GM21526 (cell line): ENCODE data around the gene NSMF.
"Not testable (repeated sequence)": the region's sequence is repeated elsewhere in the genome, so short reads cannot be mapped to it uniquely, and the experiment has no call there.

ENCODE experiments used
- ATAC-seq: cut with Tn5 transposase; IDR thresholded peaks from one replicate; pipeline ENCODE4 v1.9.1; 2021; ENCODE audit warnings: moderate library complexity; ENCODE audit not compliant: unreplicated experiment, low FRiP score

The NSMF gene

GRCh38 chr9:137477778-137478612 lies 18.9 kb upstream of the NSMF start:
- no peak for ATAC-seq

- no peak for ATAC-seq
Measured at GRCh38 chr9:137476856-137477255, 17.7 kb upstream of the NSMF start.

GRCh38 chr9:137475666-137476065 lies 16.5 kb upstream of the NSMF start:
- no peak for ATAC-seq

GRCh38 chr9:137474271-137474670 lies 15.1 kb upstream of the NSMF start:
- no peak for ATAC-seq

GRCh38 chr9:137470785-137471184 lies 11.7 kb upstream of the NSMF start:
- no peak for ATAC-seq

GRCh38 chr9:137467896-137468295 lies 8.8 kb upstream of the NSMF start:
- ATAC-seq, result no peak

- no peak for ATAC-seq
Measured at GRCh38 chr9:137467161-137467581, 8.0 kb upstream of the NSMF start.

- not testable (repeated sequence) for ATAC-seq
Measured at GRCh38 chr9:137466389-137467085, 7.4 kb upstream of the NSMF start.

GRCh38 chr9:137465720-137466388 lies 6.7 kb upstream of the NSMF start:
- no peak for ATAC-seq

- ATAC-seq, result no peak
Measured at GRCh38 chr9:137465000-137465719, 6.0 kb upstream of the NSMF start.

GRCh38 chr9:137464291-137464999 lies 5.3 kb upstream of the NSMF start:
- ATAC-seq, result no peak

- no peak for ATAC-seq
Measured at GRCh38 chr9:137463931-137464290, 4.8 kb upstream of the NSMF start.

- no peak for ATAC-seq
Measured at GRCh38 chr9:137462986-137463930, 4.1 kb upstream of the NSMF start.

GRCh38 chr9:137462396-137462985 lies 3.4 kb upstream of the NSMF start:
- ATAC-seq, result no peak

GRCh38 chr9:137461663-137462395 lies 2.7 kb upstream of the NSMF start:
- no peak for ATAC-seq

- no peak for ATAC-seq
Measured at GRCh38 chr9:137461316-137461662, 2.2 kb upstream of the NSMF start.

GRCh38 chr9:137460363-137461315 lies 1.5 kb upstream of the NSMF start:
- ATAC-seq, result no peak
